ENCODE results near the gene PLA2G4D.
"Not testable (repeated sequence)": the region's sequence is repeated elsewhere in the genome, so short reads cannot be mapped to it uniquely, and the experiment has no call there.

The PLA2G4D gene

DNA sequence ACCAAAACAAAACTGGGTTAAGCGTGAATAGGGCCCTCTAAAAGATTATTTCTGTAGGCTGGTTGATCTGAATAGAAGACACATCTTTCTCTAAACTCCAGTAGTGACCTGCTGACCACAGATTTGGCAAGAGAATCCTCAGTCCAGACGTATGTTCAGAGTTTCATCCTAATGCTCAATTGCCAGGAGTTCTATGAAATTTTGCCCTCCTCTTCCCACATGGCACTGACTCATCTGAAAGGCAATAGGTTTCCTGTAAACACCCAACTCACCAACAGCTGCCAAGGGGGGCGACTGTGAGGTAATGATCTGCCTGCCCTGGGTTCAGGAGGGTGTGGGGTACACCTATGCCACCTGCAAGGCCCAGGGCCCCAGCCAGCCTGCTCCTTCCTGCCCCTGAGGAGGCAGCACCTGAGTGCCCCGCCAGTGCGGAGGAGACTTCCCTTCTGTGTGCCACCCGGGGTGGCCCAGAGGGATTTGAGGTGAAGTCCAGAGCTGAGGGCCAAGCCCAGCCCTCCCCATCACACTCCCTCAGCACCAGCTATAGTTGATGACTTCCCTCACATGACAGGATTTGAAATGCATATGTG, 8.4 kb upstream of the PLA2G4D start:
- Histone ChIP-seq H3K27me3 (ENCODE audit: control insufficient read depth, insufficient read depth, low read length) (no peaks in the 10 kb centered on the region), H3K36me3 (ENCODE audit: control insufficient read depth, low read depth, low read length) (no peaks in the 10 kb centered on the region), H3K4me1 (ENCODE audit: control insufficient read depth, low read depth, low read length) (no peaks in the 10 kb centered on the region), H3K4me3 (ENCODE audit: low read length) (no peak overlapping the region), H3K27ac (ENCODE audit: low read length) (no peak overlapping the region), H3K9me3 (ENCODE audit: control insufficient read depth, low read depth, low read length) (no peaks in the 10 kb centered on the region), H3K9ac (ENCODE audit: low read length) (no peak overlapping the region)

DNA sequence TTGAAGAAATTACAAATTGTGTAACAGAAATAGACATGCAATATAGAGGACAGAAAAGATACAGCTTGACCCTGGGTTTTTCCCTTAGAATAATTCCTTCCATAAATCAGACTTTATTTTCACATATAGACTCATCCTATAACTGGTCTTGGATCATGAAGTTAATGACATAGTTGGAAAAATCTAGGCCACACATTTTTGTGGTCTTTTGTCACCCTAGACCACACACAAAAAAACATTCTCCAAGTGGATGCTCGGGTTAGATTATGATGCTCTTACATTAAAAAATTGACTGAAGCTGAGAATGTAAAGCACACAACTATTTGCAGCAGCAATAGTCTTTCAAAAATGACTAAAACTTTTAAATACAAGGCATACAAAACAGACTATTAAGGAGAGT, 7.5 kb upstream of the PLA2G4D start:
- Histone ChIP-seq H3K9me3 (ENCODE audit: control insufficient read depth, low read depth, low read length) (no peaks in the 10 kb centered on the region), H3K9ac (ENCODE audit: low read length) (no peak overlapping the region), H3K4me3 (ENCODE audit: low read length) (no peak overlapping the region), H3K36me3 (ENCODE audit: control insufficient read depth, low read depth, low read length) (no peaks in the 10 kb centered on the region), H3K4me1 (ENCODE audit: control insufficient read depth, low read depth, low read length) (no peaks in the 10 kb centered on the region), H3K27me3 (ENCODE audit: control insufficient read depth, insufficient read depth, low read length) (no peaks in the 10 kb centered on the region), H3K27ac (ENCODE audit: low read length) (no peak overlapping the region)

DNA sequence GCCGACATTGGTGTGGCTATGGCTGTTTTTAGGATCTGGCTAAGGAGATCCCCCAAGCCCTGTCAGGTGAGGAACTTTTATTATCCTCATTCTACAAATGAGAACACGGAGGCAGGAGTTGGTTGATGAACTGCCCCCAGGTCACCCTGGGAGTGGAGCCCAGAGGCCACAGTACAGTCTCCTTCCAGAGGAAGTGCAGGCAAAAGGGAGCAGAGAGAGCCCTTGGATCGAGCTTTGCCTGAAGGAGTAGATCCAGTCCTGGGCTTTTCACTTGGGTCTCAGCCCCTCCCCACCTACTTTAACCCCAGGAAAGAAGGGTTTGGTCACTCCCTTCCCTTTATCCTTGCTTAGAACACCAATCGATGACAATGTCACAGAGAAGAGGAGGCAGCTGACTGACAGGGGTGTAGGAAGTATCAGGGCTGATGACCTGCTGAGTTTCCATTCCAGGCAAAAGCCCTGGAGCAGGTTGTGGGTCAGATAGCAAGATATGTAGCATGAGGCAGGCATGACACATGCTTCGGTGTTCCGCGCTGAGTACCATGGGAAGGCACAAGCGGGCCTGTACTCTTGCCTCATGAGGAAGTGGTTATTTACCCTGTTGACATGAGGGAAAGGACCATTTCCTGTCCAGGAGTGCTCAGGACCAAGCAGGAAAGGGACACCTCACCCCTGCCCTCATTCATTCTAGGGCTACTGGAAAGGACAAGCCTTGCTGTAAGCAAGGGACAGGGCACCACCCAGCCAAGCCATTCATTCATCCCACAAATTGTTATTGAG, 5.8 kb upstream of the PLA2G4D start:
- no peaks in the 10 kb centered on the region for H3K4me1 ChIP-seq (ENCODE audit: control insufficient read depth, low read depth, low read length)
- H3K27me3 ChIP-seq (ENCODE audit: control insufficient read depth, insufficient read depth, low read length): no peaks in the 10 kb centered on the region
- no peak overlapping the region for H3K9ac ChIP-seq (ENCODE audit: low read length)
- no peaks in the 10 kb centered on the region for H3K36me3 ChIP-seq (ENCODE audit: control insufficient read depth, low read depth, low read length)
- no peak overlapping the region for H3K27ac ChIP-seq (ENCODE audit: low read length)
- no peaks in the 10 kb centered on the region for H3K9me3 ChIP-seq (ENCODE audit: control insufficient read depth, low read depth, low read length)
- no peak overlapping the region for H3K4me3 ChIP-seq (ENCODE audit: low read length)

DNA sequence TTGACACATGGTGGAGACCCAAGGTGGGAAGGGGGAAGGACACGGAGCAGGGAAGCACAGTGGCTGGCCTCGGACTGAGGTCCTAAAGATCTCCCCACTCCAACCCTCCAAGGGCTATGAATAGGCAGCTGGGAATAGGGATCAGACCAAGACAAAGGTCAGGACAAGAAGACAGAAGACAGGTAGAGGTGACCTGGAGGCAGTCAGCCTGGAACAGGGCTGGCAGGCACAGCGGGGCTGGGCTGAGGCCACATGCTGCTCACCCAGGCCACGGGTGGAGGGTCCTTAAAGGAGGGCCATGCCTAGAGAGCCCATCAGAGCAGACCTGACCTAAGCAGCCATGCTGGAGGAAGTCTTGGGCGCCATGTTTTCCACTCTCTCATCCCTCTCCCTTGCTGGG, 2.7 kb upstream of the PLA2G4D start:
- Histone ChIP-seq H3K4me3 (ENCODE audit: low read length) (no peak overlapping the region), H3K27ac (ENCODE audit: low read length) (no peak overlapping the region), H3K36me3 (ENCODE audit: control insufficient read depth, low read depth, low read length) (no peaks in the 10 kb centered on the region), H3K27me3 (ENCODE audit: control insufficient read depth, insufficient read depth, low read length) (no peaks in the 10 kb centered on the region), H3K9me3 (ENCODE audit: control insufficient read depth, low read depth, low read length) (no peaks in the 10 kb centered on the region), H3K4me1 (ENCODE audit: control insufficient read depth, low read depth, low read length) (peaks cover 1% of the 10 kb centered on the region), H3K9ac (ENCODE audit: low read length) (no peak overlapping the region)

DNA sequence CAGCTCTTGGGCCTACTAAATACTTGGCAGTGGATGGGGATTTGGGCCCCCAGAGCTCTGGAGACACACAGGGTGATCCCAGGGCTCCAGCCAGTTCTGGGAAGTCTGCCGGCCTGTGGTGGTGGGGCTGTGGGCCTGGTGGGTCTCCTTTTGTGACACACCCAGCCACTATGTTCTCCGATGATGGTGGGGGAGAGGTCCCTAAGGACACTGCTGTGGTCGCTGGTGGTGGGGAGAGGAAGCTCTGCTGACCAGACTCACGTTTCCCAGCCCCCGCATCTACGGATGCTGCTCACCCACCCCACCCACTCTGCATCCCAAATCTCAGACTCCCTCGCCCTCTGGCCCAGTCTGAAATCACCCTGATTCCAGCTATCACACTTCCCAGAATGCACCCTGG, 396 bp downstream of the PLA2G4D start:
- Histone ChIP-seq H3K4me3 (ENCODE audit: low read length) (no peak overlapping the region), H3K9ac (ENCODE audit: low read length) (no peak overlapping the region), H3K36me3 (ENCODE audit: control insufficient read depth, low read depth, low read length) (no peaks in the 10 kb centered on the region), H3K27ac (ENCODE audit: low read length) (no peak overlapping the region), H3K4me1 (ENCODE audit: control insufficient read depth, low read depth, low read length) (peaks cover 4% of the 10 kb centered on the region), H3K9me3 (ENCODE audit: control insufficient read depth, low read depth, low read length) (no peaks in the 10 kb centered on the region), H3K27me3 (ENCODE audit: control insufficient read depth, insufficient read depth, low read length) (no peaks in the 10 kb centered on the region)

DNA sequence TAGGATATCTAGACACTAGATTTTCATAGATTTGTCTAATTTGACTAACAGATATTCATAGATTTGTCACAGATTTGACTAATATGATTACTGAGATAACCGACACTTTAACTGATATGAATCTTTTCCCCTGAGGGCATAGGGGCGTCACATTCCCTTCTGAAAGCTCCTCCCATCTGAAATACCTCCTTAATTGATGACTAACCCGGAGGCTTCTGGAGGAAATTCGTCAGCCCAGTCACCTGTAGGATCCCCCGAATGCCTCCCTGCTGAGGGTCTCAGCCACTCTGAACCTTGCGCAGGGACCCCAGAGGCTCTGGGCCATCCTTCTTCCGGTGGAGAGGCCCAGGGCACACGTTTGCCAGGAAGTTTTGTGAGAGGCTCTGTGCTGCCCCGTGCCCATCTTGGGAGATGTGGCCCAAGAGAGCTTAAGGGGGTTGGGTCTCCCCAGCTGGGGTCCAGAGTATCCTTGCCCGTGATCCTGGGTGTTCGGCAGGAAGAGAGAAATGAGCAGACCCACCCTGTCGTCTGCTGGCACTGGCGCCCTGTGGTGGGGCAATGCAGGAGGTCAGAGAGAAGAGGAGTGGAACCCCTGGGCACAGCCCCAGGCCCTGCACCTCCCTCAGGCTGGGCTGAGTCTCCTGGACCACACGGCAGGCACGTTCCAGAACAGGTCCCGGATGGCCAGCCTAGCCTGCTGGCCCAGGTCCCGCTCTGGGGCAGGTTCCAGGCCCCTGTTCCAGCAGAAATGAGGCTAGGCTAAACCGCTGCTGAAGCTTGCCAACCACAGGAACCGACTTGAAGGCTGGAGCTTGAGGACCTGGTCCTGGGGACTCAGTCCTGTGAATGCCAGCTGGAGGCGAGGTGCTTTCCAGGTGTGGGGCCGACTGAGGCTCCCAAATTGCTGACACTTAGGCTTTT, 1.7 kb downstream of the PLA2G4D start:
- no peak overlapping the region for H3K9ac ChIP-seq (ENCODE audit: low read length)

DNA sequence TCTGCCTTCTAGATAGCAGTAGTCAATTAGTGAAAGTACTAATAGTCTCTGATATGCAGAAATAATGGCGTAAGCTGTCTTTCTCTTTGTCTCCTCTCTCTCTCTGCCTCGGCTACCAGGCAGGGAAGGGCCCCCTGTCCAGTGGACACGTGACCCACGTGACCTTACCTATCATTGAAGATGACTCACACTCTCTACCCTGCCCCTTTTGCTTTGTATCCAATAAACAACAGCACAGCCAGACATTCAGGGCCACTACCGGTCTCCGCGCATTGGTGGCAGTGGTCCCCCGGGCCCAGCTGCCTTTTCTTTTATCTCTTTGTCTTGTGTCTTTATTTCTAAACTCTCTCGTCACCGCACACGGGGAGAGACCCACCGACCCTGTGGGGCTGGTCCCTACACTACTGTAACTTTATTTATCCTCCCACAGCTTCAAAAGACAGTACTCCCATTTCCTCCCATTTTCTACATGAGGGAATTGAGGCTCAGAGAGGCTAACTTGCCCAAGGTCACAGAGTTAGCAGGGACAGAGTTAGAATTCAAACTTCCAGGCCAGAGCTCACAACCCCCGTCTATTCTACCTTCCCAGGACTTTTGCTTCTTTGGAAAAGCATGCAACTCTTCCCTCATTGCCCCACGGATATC, 2.5 kb downstream of the PLA2G4D start:
- H3K9ac ChIP-seq (ENCODE audit: low read length); H3K36me3 ChIP-seq (ENCODE audit: control insufficient read depth, low read depth, low read length); H3K27me3 ChIP-seq (ENCODE audit: control insufficient read depth, insufficient read depth, low read length); H3K4me1 ChIP-seq (ENCODE audit: control insufficient read depth, low read depth, low read length); H3K9me3 ChIP-seq (ENCODE audit: control insufficient read depth, low read depth, low read length); H3K27ac ChIP-seq (ENCODE audit: low read length); H3K4me3 ChIP-seq (ENCODE audit: low read length): not testable (repeated sequence)

More for the DNA sequence above, 1.7 kb downstream of the PLA2G4D start:
- peaks cover 4% of the 10 kb centered on the region for H3K4me1 ChIP-seq (ENCODE audit: control insufficient read depth, low read depth, low read length)
- H3K36me3 ChIP-seq (ENCODE audit: control insufficient read depth, low read depth, low read length): no peaks in the 10 kb centered on the region
- no peak overlapping the region for H3K27ac ChIP-seq (ENCODE audit: low read length)
- H3K9me3 ChIP-seq (ENCODE audit: control insufficient read depth, low read depth, low read length): no peaks in the 10 kb centered on the region
- no peaks in the 10 kb centered on the region for H3K27me3 ChIP-seq (ENCODE audit: control insufficient read depth, insufficient read depth, low read length)
- H3K4me3 ChIP-seq (ENCODE audit: low read length): no peak overlapping the region

DNA sequence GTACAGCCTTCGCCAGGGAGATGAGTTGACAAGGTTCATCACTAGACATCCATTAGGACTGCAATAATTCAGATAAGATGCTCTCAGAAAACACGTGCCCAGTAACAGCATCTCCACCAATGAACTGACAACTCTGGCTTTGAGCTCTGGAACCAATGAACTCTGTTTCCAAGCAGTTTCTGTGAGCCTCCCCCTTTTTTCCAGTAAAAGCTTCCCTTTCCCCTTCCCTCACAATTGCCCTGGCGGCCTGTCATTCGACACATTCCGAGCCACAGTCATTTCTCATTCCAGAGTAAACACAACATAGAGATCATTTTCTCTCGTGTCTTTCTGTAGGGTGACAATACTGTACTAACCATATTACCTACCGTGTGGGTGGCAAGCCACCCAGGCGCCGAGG, 3.6 kb downstream of the PLA2G4D start:
- no peak overlapping the region for H3K4me3 ChIP-seq (ENCODE audit: low read length)
- H3K36me3 ChIP-seq (ENCODE audit: control insufficient read depth, low read depth, low read length): no peaks in the 10 kb centered on the region
- no peak overlapping the region for H3K9ac ChIP-seq (ENCODE audit: low read length)
- peaks cover 4% of the 10 kb centered on the region for H3K4me1 ChIP-seq (ENCODE audit: control insufficient read depth, low read depth, low read length)
- H3K27ac ChIP-seq (ENCODE audit: low read length): no peak overlapping the region
- H3K9me3 ChIP-seq (ENCODE audit: control insufficient read depth, low read depth, low read length): no peaks in the 10 kb centered on the region
- no peaks in the 10 kb centered on the region for H3K27me3 ChIP-seq (ENCODE audit: control insufficient read depth, insufficient read depth, low read length)

DNA sequence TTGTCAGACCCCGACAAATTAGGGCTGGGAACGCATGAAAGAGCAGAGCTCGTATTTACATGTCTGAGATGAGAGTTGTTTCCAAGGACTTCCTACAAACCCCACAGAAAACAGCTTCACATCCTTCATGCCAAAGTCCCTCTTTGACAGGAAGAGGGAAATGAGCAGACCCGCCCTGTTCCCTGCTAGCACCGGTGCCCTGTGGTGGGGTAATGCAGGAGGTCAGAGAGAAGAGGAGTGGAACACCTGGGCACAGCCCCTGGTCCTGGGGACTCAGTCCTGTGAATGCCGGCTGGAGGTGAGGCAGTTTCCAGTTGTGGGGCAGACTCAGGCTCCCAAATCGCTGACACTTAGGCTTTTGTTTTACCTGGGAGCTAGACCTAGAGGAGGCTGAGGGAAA, 4.0 kb downstream of the PLA2G4D start:
- H3K27ac ChIP-seq (ENCODE audit: low read length): no peak overlapping the region
- peaks cover 4% of the 10 kb centered on the region for H3K4me1 ChIP-seq (ENCODE audit: control insufficient read depth, low read depth, low read length)
- no peak overlapping the region for H3K9ac ChIP-seq (ENCODE audit: low read length)
- H3K9me3 ChIP-seq (ENCODE audit: control insufficient read depth, low read depth, low read length): no peaks in the 10 kb centered on the region
- H3K4me3 ChIP-seq (ENCODE audit: low read length): no peak overlapping the region
- no peaks in the 10 kb centered on the region for H3K27me3 ChIP-seq (ENCODE audit: control insufficient read depth, insufficient read depth, low read length)
- H3K36me3 ChIP-seq (ENCODE audit: control insufficient read depth, low read depth, low read length): no peaks in the 10 kb centered on the region

DNA sequence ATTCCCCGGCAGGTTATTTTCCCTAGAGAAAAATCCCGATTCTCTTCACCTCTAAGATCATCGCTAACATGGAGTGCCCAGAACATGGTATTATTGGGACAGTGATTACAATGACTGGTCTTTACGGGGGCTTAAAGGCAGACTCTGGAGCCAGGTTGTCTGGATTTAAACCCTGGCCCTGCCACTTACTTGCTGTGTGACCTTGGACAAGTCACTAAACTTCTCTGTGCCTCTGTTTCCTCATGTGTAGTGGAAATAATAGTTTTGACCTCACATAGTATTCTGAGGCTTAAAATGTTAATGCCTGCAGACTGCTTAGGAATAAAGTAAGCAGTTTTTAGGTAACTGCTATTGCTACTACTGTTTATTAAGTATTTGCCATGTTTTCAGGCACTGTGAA, 4.4 kb downstream of the PLA2G4D start:
- no peaks in the 10 kb centered on the region for H3K9me3 ChIP-seq (ENCODE audit: control insufficient read depth, low read depth, low read length)

More for the DNA sequence above, 4.4 kb downstream of the PLA2G4D start:
- H3K27ac ChIP-seq (ENCODE audit: low read length): no peak overlapping the region
- H3K4me1 ChIP-seq (ENCODE audit: control insufficient read depth, low read depth, low read length): peaks cover 4% of the 10 kb centered on the region
- H3K4me3 ChIP-seq (ENCODE audit: low read length): no peak overlapping the region
- no peaks in the 10 kb centered on the region for H3K27me3 ChIP-seq (ENCODE audit: control insufficient read depth, insufficient read depth, low read length)
- H3K9ac ChIP-seq (ENCODE audit: low read length): no peak overlapping the region
- no peaks in the 10 kb centered on the region for H3K36me3 ChIP-seq (ENCODE audit: control insufficient read depth, low read depth, low read length)
